ENCODE measurements around the gene MKRN3. TPM values are rescaled to one million over a fixed set of nuclear protein-coding genes. Genes with fewer than 3 reads are reported as not detected.

MKRN3 gene
- total and polyA plus RNA-seq, 2 donors (not counting 3 experiments of a cell fraction or from before 2014, with no cell fraction given): 0.18 to 0.40 TPM

GRCh38 chr15:23569151-23569925 lies 3.9 kb downstream of the MKRN3 start:
- dilution Hi-C loops (cut with MboI; ENCODE audit: extremely low pct_ligation_motif_present, low sequenced_read_pairs) (no loop called here), intact Hi-C loops (cut with micrococcal nuclease) (no loop called here)
- H3K79me2 ChIP-seq (ENCODE audit: control insufficient read depth, insufficient read depth, low read length): peaks cover 7% of the 10 kb centered on the region
- no peak overlapping the region for H3K27ac ChIP-seq (ENCODE audit: insufficient read depth, low read depth, low read length)
- no peak for DNase-seq (ENCODE audit: low read depth, low spot score)
- no peak overlapping the region for H3K4me2 ChIP-seq (ENCODE audit: insufficient read depth, low read length)
- H3K4me1 ChIP-seq (ENCODE audit: control insufficient read depth, extremely low read depth, insufficient read depth, low read length): no peaks in the 10 kb centered on the region
- no peak for FAIRE-seq
- TF ChIP-seq FOS (IDR thresholded peaks at IDR 0.05; ENCODE audit: borderline replicate concordance, insufficient read depth, low read length) (no peak), POLR2A (IDR thresholded peaks at IDR 0.05; ENCODE audit: low read depth, low read length) (no peak)
- ChIA-PET POLR2A (no interaction called here), CTCF (no interaction called here)
- H4K20me1 ChIP-seq (replicated peaks; ENCODE audit: control insufficient read depth, extremely low read depth, insufficient read depth, low read length): no peaks in the 10 kb centered on the region
- peaks cover 2% of the 10 kb centered on the region for H3K9me3 ChIP-seq (replicated peaks; ENCODE audit: control insufficient read depth, insufficient read depth, low read length)
- no peak overlapping the region for H2AFZ ChIP-seq (ENCODE audit: low read depth, low read length)
- no peaks in the 10 kb centered on the region for H3K27me3 ChIP-seq (ENCODE audit: control insufficient read depth in 2 of 2, insufficient read depth in 2 of 2, low read length in 2 of 2)
- no peaks in the 10 kb centered on the region for H3K9me1 ChIP-seq (replicated peaks; ENCODE audit: control insufficient read depth, extremely low read depth, insufficient read depth, low read length)
- no TSS peak for BruUV-seq (replicated peaks)
- H3K36me3 ChIP-seq (ENCODE audit: control insufficient read depth in 2 of 2, extremely low read depth in 1 of 2, insufficient read depth in 2 of 2, low read length in 2 of 2): no peaks in the 10 kb centered on the region
- no peak overlapping the region for H3K9ac ChIP-seq (replicated peaks; ENCODE audit: extremely low read depth, insufficient read depth, low read length)
- no peak overlapping the region for H3K4me3 ChIP-seq (replicated peaks in 1 of 3; ENCODE audit: insufficient read depth in 1 of 3, low read depth in 1 of 3, low read length in 3 of 3)

GRCh38 chr15:23570486-23570885 lies 5.0 kb downstream of the MKRN3 start:
- Histone ChIP-seq H3K27me3 (ENCODE audit: control insufficient read depth in 2 of 2, insufficient read depth in 2 of 2, low read length in 2 of 2) (no peaks in the 10 kb centered on the region), H3K9me1 (replicated peaks; ENCODE audit: control insufficient read depth, extremely low read depth, insufficient read depth, low read length) (no peaks in the 10 kb centered on the region), H3K79me2 (ENCODE audit: control insufficient read depth, insufficient read depth, low read length) (peaks cover 7% of the 10 kb centered on the region), H3K4me1 (ENCODE audit: control insufficient read depth, extremely low read depth, insufficient read depth, low read length) (no peaks in the 10 kb centered on the region), H3K4me3 (replicated peaks in 1 of 3; ENCODE audit: insufficient read depth in 1 of 3, low read depth in 1 of 3, low read length in 3 of 3) (no peak overlapping the region), H3K4me2 (ENCODE audit: insufficient read depth, low read length) (no peak overlapping the region), H3K9ac (replicated peaks; ENCODE audit: extremely low read depth, insufficient read depth, low read length) (no peak overlapping the region), H2AFZ (ENCODE audit: low read depth, low read length) (no peak overlapping the region), H3K27ac (ENCODE audit: insufficient read depth, low read depth, low read length) (no peak overlapping the region), H3K36me3 (ENCODE audit: control insufficient read depth in 2 of 2, extremely low read depth in 1 of 2, insufficient read depth in 2 of 2, low read length in 2 of 2) (no peaks in the 10 kb centered on the region), H3K9me3 (replicated peaks; ENCODE audit: control insufficient read depth, insufficient read depth, low read length) (peaks cover 2% of the 10 kb centered on the region), H4K20me1 (replicated peaks; ENCODE audit: control insufficient read depth, extremely low read depth, insufficient read depth, low read length) (no peaks in the 10 kb centered on the region)
- no TSS peak for BruUV-seq (replicated peaks)
- intact Hi-C loops (cut with micrococcal nuclease) (no loop called here), dilution Hi-C loops (cut with MboI; ENCODE audit: extremely low pct_ligation_motif_present, low sequenced_read_pairs) (no loop called here)
- POLR2A ChIA-PET: no interaction called here
- FAIRE-seq (no peak), DNase-seq (ENCODE audit: low read depth, low spot score) (no peak)
- TF ChIP-seq CTCF (IDR thresholded peaks at IDR 0.05; ENCODE audit: extremely low read depth in 1 of 2, insufficient read depth in 1 of 2, low read depth in 1 of 2, low read length in 2 of 2): no peak
- no peak for TF ChIP-seq FOS (IDR thresholded peaks at IDR 0.05; ENCODE audit: borderline replicate concordance, insufficient read depth, low read length)
- TF ChIP-seq POLR2AphosphoS5 (IDR thresholded peaks at IDR 0.05; ENCODE audit: insufficient read depth, low read depth, low read length): no peak
- TF ChIP-seq MYC (IDR thresholded peaks at IDR 0.05; ENCODE audit: low read depth, low read length): no peak
- no peak for TF ChIP-seq JUN (IDR thresholded peaks at IDR 0.05; ENCODE audit: borderline replicate concordance, insufficient read depth, insufficient read length, low read depth)
- TF ChIP-seq GATA2 (IDR thresholded peaks at IDR 0.05; ENCODE audit: insufficient read depth, insufficient read length, low read depth, low read length): no peak
- TF ChIP-seq EZH2 (IDR thresholded peaks at IDR 0.05; ENCODE audit: borderline replicate concordance, low read depth, low read length, severe bottlenecking): no peak
- TF ChIP-seq MAX (IDR thresholded peaks at IDR 0.05; ENCODE audit: insufficient read depth, insufficient read length): no peak
- TF ChIP-seq POLR2A (IDR thresholded peaks at IDR 0.05; ENCODE audit: low read depth, low read length): no peak
- CTCF ChIA-PET: no interaction called here

All from endothelial cell of umbilical vein (primary cell).